Activated CD8-positive, alpha-beta memory T cell treated with anti-CD3 and anti-CD28 coated beads for 48 hours (primary cell): ENCODE data around the gene TMED8.

Experiments
- DNase-seq, 3 experiments: peaks; one replicate each; pipeline ENCODE4 v3.0.0-alpha.2; 2020; ENCODE audit warnings: low read depth in 2 of 3, low spot score in 2 of 3

Gene TMED8

GRCh38 chr14:77301103-77301502 lies 75.8 kb downstream of the TMED8 start:
- peak in 1 of 3 experiments; percentile 36 for DNase-seq

GRCh38 chr14:77299771-77300170 lies 77.1 kb downstream of the TMED8 start:
- no peak for DNase-seq

- DNase-seq, result no peak
Measured at GRCh38 chr14:77296906-77297305, 80.0 kb downstream of the TMED8 start.

GRCh38 chr14:77296155-77296554 lies 80.7 kb downstream of the TMED8 start:
- DNase-seq, result no peak

- no peak for DNase-seq
Measured at GRCh38 chr14:77290705-77291104, 86.2 kb downstream of the TMED8 start.

GRCh38 chr14:77286576-77286975 lies 90.3 kb downstream of the TMED8 start:
- DNase-seq, result no peak
